ENCODE data around the gene ZMIZ1. TPM values are rescaled to one million over a fixed set of nuclear protein-coding genes. Genes with fewer than 3 reads are reported as not detected.

Gene ZMIZ1
- polyA plus RNA-seq: 1 to 10 TPM; 1.2 to 9.5 (median 1.8) TPM

DNA sequence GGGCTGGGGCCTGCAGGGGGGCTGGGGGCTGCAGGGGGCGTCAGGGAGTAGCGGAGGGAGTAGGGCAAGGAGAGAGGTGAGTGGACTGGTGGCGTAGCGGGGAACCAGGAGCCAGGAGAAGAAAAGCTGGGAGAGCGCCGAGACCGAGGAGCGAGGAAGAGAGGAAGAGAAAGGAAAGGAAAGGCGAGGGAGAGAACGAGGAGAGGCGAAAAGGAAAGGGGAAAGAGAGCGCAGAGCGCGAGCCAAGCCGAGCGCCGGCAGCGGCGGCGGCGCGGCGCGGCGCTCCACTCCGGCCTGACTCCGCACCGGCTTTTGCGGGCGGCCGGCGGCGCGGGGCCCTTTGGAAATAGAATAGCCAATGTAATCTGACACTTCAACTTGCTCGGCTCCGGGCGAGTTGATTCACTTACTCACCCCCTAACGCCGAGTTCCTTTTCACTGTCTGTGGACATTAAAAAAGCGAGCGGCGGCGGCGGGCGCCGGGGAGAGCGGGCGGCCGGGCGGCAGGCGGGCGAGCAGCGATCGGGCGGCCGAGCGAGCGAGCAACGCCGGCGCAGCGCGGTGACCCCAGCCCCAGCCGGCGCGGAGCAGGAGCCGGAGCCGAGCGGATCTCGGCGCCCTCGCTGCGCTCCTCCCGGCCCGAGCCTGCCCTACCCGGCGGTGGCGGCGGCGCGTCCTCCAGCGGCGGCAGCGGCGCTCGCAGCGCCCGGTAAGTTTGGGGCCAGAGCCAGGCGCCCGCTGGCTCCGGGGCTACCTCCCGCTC, at the start of gene ZMIZ1:
Gene ZMIZ1 (plus strand): TSS at position 405 of the 763 bp plus-strand sequence. CDS start 132,667 bp downstream, outside the sequence.
- Mint-ChIP-seq H3K4me1 (peaks cover 37 to 46% of the 10 kb centered on the region in 2 donors), H3K9me3 (no peaks in the 10 kb centered on the region), H3K4me3 (peak within 1 kb of the TSS; percentile 94 to 98 (median 95)), H3K36me3 (no peaks in the 10 kb centered on the region), H3K27me3 (ENCODE audit: low read depth in 3 of 3) (peaks cover 4 to 10% (median 8%) of the 10 kb centered on the region in 3 donors), H3K27ac (peak within 1 kb of the TSS; percentile 75 to 96 (median 89))
- peak; percentile 81 to 84 (median 82) for DNase-seq

DNA sequence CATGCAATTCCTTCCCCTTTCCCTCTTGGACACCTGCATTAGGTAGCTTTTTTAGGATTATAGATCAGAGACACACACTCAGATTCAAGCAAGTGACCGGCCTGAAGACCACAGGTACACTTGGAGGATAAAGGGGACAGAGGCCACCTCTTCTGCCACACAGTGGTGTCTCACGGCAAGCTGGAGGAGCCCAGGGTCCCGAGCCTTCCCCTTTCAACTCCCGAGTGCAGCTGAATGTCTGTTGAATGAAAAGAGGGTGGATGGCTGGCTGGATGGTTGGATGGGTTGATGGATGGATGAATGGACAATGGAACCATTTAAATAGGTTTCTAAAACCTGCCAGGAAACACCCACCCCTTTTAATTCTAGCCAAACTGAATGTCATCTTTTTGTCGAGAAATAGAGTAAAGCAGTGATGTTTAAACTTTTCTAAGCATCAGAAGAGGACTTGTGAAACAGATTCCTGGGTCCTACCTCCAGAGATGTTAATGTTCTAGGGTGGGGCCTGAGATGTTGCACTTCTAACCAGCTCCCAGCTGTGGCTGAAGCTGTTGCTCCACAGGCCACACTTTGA, 49.2 kb upstream of the ZMIZ1 start:
- Mint-ChIP-seq H3K9me3 (peaks cover 0 to 8% (median under 1%) of the 10 kb centered on the region in 6 donors), H3K4me1 (peaks cover 3 to 12% of the 10 kb centered on the region in 2 donors), H3K36me3 (no peaks in the 10 kb centered on the region), H3K27ac (no peak overlapping the region), H3K4me3 (no peak overlapping the region), H3K27me3 (ENCODE audit: low read depth in 3 of 3) (peaks cover 2 to 17% (median 7%) of the 10 kb centered on the region in 3 donors)
- no peak for DNase-seq

- no peak overlapping the region for H3K27ac Mint-ChIP-seq
- no peaks in the 10 kb centered on the region for H3K36me3 Mint-ChIP-seq
- H3K27me3 Mint-ChIP-seq (ENCODE audit: low read depth in 3 of 3): peaks cover 7 to 17% (median 9%) of the 10 kb centered on the region in 3 donors
- peaks cover 6 to 15% of the 10 kb centered on the region in 2 donors for H3K4me1 Mint-ChIP-seq
- H3K9me3 Mint-ChIP-seq: peaks cover 0 to 8% (median under 1%) of the 10 kb centered on the region in 6 donors
- no peak overlapping the region for H3K4me3 Mint-ChIP-seq
- no peak for DNase-seq
These were observed 48.7 kb upstream of the ZMIZ1 start for GRCh38 chr10:79020015-79020491.

- H3K36me3 Mint-ChIP-seq: no peaks in the 10 kb centered on the region
- no peak overlapping the region for H3K4me3 Mint-ChIP-seq
- peaks cover 11 to 21% of the 10 kb centered on the region in 2 donors for H3K4me1 Mint-ChIP-seq
These were observed 48.2 kb upstream of the ZMIZ1 start for GRCh38 chr10:79020605-79021004.

DNA sequence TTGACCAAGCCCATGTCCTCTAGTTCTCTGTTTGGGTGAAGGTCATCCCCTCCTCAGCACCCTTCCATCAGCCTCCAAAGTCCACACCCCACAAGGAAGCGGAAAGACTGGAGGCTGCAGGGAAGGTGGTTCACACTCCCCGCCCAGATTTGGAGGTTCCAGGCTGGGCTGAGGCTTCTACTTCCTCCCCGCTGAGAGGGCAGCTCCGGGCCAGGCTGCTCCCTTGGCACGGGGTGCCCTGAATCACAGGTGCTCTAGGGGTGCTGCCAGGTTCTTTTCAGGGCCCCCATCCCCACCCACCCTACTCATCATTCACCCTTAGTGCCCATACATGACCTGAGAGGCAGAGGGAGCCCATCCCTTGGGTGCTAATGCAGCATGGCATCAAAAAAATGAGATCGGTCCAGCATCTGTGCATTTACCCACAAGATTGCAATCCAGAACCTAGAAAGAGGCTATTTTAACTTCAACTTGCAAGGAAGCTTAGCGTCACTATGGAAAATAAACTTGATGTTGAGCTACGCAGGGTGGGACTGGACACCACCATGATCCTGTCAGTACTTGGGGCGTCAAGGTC, 47.3 kb upstream of the ZMIZ1 start:
- Mint-ChIP-seq H3K27me3 (ENCODE audit: low read depth in 3 of 3) (peaks cover 16 to 25% (median 19%) of the 10 kb centered on the region in 3 donors), H3K4me3 (no peak overlapping the region), H3K9me3 (peaks cover 0 to 8% (median under 1%) of the 10 kb centered on the region in 6 donors), H3K4me1 (peaks cover 18 to 29% of the 10 kb centered on the region in 2 donors), H3K27ac (no peak overlapping the region), H3K36me3 (no peaks in the 10 kb centered on the region)
- no peak for DNase-seq

More at GRCh38 chr10:79020605-79021004, 48.2 kb upstream of the ZMIZ1 start:
- peaks cover 11 to 19% (median 14%) of the 10 kb centered on the region in 3 donors for H3K27me3 Mint-ChIP-seq (ENCODE audit: low read depth in 3 of 3)
- DNase-seq: no peak
- peaks cover 0 to 8% (median under 1%) of the 10 kb centered on the region in 6 donors for H3K9me3 Mint-ChIP-seq
- no peak overlapping the region for H3K27ac Mint-ChIP-seq

- peaks cover 18 to 25% (median 23%) of the 10 kb centered on the region in 3 donors for H3K27me3 Mint-ChIP-seq (ENCODE audit: low read depth in 3 of 3)
- H3K9me3 Mint-ChIP-seq: peaks cover 0 to 8% (median under 1%) of the 10 kb centered on the region in 6 donors
- no peaks in the 10 kb centered on the region for H3K36me3 Mint-ChIP-seq
- H3K27ac Mint-ChIP-seq: no peak overlapping the region
- peaks cover 24 to 34% of the 10 kb centered on the region in 2 donors for H3K4me1 Mint-ChIP-seq
- H3K4me3 Mint-ChIP-seq: no peak overlapping the region
- no peak for DNase-seq
These were observed 46.7 kb upstream of the ZMIZ1 start for GRCh38 chr10:79021948-79022499.

DNA sequence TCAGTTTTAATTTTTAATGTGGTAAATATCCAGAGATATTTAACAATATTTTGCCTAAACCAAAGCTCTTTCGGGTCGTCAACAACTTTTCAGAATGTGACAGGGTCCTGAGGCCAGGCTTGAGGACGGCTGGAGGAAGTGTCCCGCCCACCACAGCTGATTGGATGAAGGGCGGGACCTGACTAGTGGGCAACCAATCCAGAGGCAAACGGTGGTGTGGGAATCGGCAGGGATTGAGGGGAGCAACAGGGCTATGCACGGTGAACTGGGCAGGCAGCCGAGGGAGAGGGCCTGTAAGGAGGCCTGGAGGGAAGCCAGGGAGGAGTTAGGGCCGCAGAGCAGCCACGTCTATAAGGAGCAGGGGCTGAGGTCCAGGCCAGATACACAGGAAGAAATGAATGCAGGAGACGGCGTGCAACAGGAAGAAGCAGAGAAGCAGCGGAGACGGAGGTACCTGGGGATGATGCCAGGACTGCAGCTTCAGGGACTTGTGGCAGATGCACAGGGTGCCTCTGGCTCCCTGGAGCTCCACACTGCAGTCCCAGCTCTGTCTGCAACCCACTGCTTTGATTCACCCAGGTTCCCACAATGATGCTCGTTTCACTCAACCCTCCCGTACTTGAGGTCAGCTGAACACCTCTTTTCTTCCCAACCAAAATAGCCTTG, 46.1 kb upstream of the ZMIZ1 start:
- Mint-ChIP-seq H3K27me3 (ENCODE audit: low read depth in 3 of 3) (peaks cover 25 to 30% (median 27%) of the 10 kb centered on the region in 3 donors), H3K36me3 (no peaks in the 10 kb centered on the region), H3K4me1 (peaks cover 30 to 41% of the 10 kb centered on the region in 2 donors), H3K9me3 (peaks cover 0 to 5% (median 0%) of the 10 kb centered on the region in 6 donors), H3K27ac (peak overlapping the region in 2 of 6 donors; percentile 9 to 63), H3K4me3 (peak overlapping the region in 1 of 5 donors; percentile 24)
- DNase-seq: no peak

DNA sequence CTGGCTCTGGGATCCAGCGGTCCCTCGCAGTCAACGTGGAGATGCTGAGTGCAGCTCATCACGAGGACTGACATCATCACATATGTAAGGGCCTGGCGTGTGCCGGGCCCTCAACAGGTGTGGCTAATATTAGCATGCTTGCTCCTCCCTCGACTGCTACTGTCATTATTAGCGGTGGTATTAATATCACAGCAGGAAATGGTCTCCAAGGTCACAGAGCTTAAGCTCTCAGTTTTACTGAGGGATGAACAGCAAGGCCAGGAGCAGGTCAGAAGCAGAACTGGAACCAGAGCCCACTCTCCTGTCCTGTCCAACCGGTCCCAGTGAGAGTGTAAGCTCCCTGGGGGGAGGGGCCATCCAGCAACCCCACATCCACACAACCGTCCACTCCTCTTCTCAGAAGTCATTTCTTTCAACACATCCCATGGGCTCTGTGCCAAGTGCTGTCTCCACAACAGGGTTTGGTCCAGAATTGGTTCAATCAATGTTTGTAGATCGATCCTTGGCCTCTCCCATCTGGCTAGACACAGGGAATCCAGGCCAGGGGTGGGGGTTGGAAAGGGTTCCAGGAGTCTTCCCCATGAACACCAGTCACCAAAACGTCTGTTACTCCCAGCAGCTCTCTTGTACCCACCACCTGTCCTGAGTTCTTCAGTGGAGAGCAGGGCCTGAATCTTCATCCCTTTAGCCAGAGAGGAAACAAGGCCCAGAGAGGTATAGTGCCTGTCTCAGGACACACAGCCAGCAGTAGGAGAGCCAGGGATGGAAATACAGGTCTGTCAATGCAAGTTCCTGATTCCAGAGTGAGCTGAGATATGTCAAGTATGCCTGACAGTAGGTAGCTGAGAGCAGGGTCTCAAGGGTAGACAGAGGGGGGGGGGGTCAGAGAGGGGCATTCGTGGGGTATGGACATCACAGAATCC, 45.3 kb upstream of the ZMIZ1 start:
- Mint-ChIP-seq H3K27ac (peak overlapping the region in 1 of 6 donors; percentile 80), H3K27me3 (ENCODE audit: low read depth in 3 of 3) (peaks cover 30 to 33% (median 32%) of the 10 kb centered on the region in 3 donors), H3K4me3 (no peak overlapping the region), H3K4me1 (peaks cover 37 to 49% of the 10 kb centered on the region in 2 donors), H3K9me3 (no peaks in the 10 kb centered on the region), H3K36me3 (no peaks in the 10 kb centered on the region)
- no peak for DNase-seq

DNA sequence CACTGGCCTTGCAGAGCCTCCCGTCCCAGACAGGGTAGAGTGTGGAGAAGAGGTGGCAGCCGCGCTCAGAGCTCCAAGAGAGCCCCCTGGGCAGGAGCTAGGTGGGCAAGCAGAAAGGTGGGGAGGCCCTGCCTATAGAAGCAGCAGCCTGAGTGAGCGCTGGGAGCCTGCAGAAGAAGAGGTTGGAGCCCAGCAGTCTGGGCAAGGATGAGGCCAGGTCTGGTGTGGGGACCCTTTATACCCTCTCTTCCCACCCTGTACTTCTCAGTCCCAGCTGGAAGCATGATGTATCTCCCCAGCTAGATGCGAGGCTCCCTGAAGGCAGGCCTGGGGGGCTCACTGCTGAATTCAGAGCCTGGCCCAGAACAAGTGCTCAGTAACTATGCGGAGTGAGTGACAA, 44.5 kb upstream of the ZMIZ1 start:
- H3K27ac Mint-ChIP-seq: peak overlapping the region in 5 of 6 donors; percentile 8 to 80 (median 44)
- peaks cover 39 to 51% of the 10 kb centered on the region in 2 donors for H3K4me1 Mint-ChIP-seq
- H3K9me3 Mint-ChIP-seq: no peaks in the 10 kb centered on the region
- no peaks in the 10 kb centered on the region for H3K36me3 Mint-ChIP-seq
- H3K4me3 Mint-ChIP-seq: peak overlapping the region in 1 of 5 donors; percentile 39
- no peak for DNase-seq
- peaks cover 30 to 34% (median 32%) of the 10 kb centered on the region in 3 donors for H3K27me3 Mint-ChIP-seq (ENCODE audit: low read depth in 3 of 3)

GRCh38 chr10:79024720-79025198, 44.0 kb upstream of the ZMIZ1 start:
- no peaks in the 10 kb centered on the region for H3K9me3 Mint-ChIP-seq
- H3K4me3 Mint-ChIP-seq: peak overlapping the region; percentile 7 to 49 (median 31)
- no peaks in the 10 kb centered on the region for H3K36me3 Mint-ChIP-seq
- DNase-seq: no peak
- H3K27ac Mint-ChIP-seq: peak overlapping the region in 5 of 6 donors; percentile 64 to 87 (median 75)
- peaks cover 41 to 53% of the 10 kb centered on the region in 2 donors for H3K4me1 Mint-ChIP-seq
- H3K27me3 Mint-ChIP-seq (ENCODE audit: low read depth in 3 of 3): peaks cover 30 to 33% (median 32%) of the 10 kb centered on the region in 3 donors

DNA sequence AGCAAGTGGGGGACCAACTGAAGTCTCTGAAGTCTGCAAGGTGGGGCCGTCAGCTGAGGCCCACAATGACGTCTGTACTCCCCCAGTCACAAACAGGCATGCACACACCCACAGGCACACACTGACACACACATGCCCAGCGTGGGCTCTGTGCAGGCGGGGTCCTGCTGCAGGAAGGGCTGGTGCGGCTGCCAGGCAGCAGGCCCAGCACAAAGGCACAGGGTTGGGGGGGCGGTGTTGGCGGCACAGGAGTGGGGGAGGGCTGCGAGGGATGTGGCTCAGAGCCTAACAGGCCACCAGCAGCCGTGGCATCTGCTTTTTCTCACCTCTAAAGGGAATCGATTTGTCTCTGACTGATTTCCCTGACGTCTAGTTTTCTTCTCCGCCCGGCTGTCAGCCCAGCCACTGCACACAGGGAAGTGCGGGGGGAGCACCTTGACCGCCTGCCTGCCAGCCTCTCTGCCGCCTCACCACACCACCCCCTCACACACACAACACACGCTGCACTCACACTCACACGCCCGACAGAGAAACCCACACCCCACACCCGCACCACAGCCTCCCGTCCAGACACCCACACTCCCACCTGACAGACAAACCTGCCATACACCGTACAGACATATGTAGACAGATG, 43.5 kb upstream of the ZMIZ1 start:
- H3K36me3 Mint-ChIP-seq: no peaks in the 10 kb centered on the region

More for the DNA sequence above, 43.5 kb upstream of the ZMIZ1 start:
- H3K4me1 Mint-ChIP-seq: peaks cover 44 to 47% of the 10 kb centered on the region in 2 donors
- peaks cover 32 to 36% (median 33%) of the 10 kb centered on the region in 3 donors for H3K27me3 Mint-ChIP-seq (ENCODE audit: low read depth in 3 of 3)
- H3K9me3 Mint-ChIP-seq: no peaks in the 10 kb centered on the region
- DNase-seq: peak; percentile 92 to 94 (median 93)
- peak overlapping the region; percentile 35 to 87 (median 75) for H3K27ac Mint-ChIP-seq
- H3K4me3 Mint-ChIP-seq: peak overlapping the region; percentile 30 to 49 (median 43)

All from immature natural killer cell (primary cell).